Measurements from ENCODE around the gene DCTD.

DNA sequence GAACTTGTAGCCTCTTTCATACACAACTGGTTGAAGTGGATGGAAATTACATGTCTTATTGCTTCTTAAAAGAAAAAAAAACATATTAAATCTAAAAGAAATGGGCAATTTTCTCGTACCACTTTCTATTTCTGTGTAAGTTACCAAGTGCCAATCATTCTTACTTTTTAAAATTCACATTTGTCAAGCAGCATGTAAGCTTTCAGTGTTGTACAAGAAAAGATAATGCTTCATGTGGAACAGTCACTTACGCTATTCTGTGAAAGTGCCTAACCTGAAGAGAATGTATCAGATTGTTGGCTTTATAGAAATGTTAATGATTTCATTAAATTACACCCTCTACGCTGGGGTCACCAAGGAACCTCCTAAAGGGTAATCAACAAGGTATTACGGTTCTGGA, 4.4 kb upstream of the DCTD start:
- TF ChIP-seq CTCF (IDR thresholded peaks at IDR 0.05 in 8 of 11, conservative IDR thresholded peaks at IDR 0.05 in 3 of 11) (no peak), POLR2AphosphoS5 (IDR thresholded peaks at IDR 0.05) (no peak), POLR2A (IDR thresholded peaks at IDR 0.05) (no peak)
